C4-2B (cell line): ENCODE results near the gene ERBB4.

Experiments used
- ZFX ChIP-seq: fragments of 450-650 bp; IDR thresholded peaks from 2 replicates; pipeline ENCODE4 v1.6.1; 2017
- TF ChIP-seq, protein P1 (sequence below): fragments of 450-650 bp; conservative IDR thresholded peaks from 2 replicates; pipeline ENCODE4 v1.5.1; 2017; ENCODE audit warnings: mild to moderate bottlenecking

DNA sequence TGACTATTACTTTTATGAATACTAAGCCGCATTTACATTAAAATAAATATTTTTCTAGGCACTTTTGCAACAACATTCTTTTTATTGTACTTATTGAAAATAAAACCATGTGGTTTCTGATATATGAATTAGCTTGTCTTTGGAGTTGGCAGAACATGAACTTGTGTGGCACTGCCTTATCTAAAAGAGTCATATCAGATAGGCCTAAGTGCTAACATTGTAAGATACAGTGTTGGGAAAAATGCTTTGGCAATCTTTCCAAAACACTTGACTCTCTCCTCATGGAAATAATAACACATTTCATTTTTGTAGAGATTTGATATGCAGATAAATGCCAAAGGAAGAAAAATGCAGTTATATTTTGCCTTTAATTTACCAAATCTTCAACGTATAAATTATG lies 191.7 kb downstream of the ERBB4 start:
- TF ChIP-seq, protein P1, sequence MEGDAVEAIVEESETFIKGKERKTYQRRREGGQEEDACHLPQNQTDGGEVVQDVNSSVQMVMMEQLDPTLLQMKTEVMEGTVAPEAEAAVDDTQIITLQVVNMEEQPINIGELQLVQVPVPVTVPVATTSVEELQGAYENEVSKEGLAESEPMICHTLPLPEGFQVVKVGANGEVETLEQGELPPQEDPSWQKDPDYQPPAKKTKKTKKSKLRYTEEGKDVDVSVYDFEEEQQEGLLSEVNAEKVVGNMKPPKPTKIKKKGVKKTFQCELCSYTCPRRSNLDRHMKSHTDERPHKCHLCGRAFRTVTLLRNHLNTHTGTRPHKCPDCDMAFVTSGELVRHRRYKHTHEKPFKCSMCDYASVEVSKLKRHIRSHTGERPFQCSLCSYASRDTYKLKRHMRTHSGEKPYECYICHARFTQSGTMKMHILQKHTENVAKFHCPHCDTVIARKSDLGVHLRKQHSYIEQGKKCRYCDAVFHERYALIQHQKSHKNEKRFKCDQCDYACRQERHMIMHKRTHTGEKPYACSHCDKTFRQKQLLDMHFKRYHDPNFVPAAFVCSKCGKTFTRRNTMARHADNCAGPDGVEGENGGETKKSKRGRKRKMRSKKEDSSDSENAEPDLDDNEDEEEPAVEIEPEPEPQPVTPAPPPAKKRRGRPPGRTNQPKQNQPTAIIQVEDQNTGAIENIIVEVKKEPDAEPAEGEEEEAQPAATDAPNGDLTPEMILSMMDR, result no peak
- no peak for TF ChIP-seq ZFX
